ENCODE data around the gene VPS37C. TPM values are rescaled to one million over a fixed set of nuclear protein-coding genes. Genes with fewer than 3 reads are reported as not detected.

VPS37C gene
- polyA plus RNA-seq, 1 of the 3 experiments (the other 2 are of a cell fraction) = 15.2 TPM

DNA sequence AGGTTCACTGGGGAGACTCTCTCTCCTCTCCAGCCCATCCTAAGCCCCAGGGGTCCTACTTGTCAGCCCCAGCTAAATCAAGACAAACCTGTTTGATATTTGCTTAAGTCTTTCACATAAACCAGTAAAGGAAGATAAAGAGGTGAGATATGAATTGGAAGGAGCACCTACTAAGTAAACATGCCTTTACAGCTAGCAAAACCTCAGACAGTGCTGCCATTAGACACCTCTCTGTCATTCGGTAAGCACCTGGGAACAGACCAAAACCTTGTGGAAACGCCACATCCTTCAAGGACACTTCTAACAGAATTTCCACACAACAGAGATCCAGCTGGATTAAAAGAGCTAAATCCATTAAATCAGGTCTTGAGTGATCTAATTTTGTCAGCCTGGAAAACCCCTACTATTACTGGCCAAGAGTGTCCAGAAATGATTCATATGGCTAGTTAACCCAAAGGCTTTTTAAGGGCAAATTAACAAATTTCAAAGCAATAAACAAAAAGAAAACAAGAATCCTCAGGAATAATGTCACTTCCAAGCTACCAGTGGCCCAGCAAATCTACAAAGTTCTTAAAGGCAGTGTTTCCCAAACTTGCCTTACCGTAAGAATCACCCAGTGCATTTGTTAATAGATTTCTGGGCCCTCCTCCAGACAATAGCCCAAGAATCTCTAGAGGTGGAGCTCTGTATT lies 2.4 kb downstream of the VPS37C start:
- Histone ChIP-seq H3K4me1 (ENCODE audit: control insufficient read depth in 1 of 2, insufficient read depth in 2 of 2, low read depth in 1 of 2, low read length in 1 of 2) (peaks cover under 1 to 22% of the 10 kb centered on the region in 2 experiments; a peak in 3 of 4 replicates), H3K4me3 (ENCODE audit: low read depth in 2 of 2, low read length in 1 of 2) (no peak overlapping the region), H3K9me3 (peaks cover 20% of the 10 kb centered on the region), H3F3A (replicated peaks; ENCODE audit: insufficient read depth) (peaks cover 19% of the 10 kb centered on the region), H3K79me2 (ENCODE audit: insufficient read depth) (peaks cover 73% of the 10 kb centered on the region), H3K27me3 (ENCODE audit: insufficient read depth) (no peaks in the 10 kb centered on the region), H2AFZ (ENCODE audit: low read depth) (no peak overlapping the region), H3K9ac (peak overlapping the region; percentile 16; the same call in 1 of the 2 replicates), H3K36me3 (replicated peaks in 1 of 2; ENCODE audit: control insufficient read depth in 1 of 2, insufficient read depth in 2 of 2, low read length in 1 of 2) (peaks cover 0 to 34% of the 10 kb centered on the region in 2 experiments), H4K20me1 (ENCODE audit: insufficient read depth) (0 out of 2 replicates have a peak, but pooled peaks cover under 1% of the 10 kb centered on the region), H3K9me2 (no peaks in the 10 kb centered on the region), H3K4me2 (peak overlapping the region; percentile 44; the same call in 1 of the 2 replicates), H3K27ac (ENCODE audit: low read depth in 2 of 2, low read length in 1 of 2) (peak overlapping the region; percentile 36 to 40)
- 41% methylated on average over 3 of the region's 3 CpGs for WGBS (ENCODE audit: low lambda C conversion rate)
- ChIA-PET POLR2A (interaction anchor here (0.9 kb wide), 1 partner anchor 10 kb away, joined by 3 read pairs; no protein-coding TSS in a partner anchor), CTCF (interaction anchor here (0.9 to 4.7 kb wide), 7 partner anchors 8 to 260 kb away, joined by 3 to 20 read pairs (median 6); no protein-coding TSS in a partner anchor)
- TF ChIP-seq TEAD4 (IDR thresholded peaks at IDR 0.05; ENCODE audit: borderline replicate concordance, insufficient read depth) (no peak), CHD2 (IDR thresholded peaks at IDR 0.05; ENCODE audit: low read length, partially characterized antibody) (no peak), MEF2A (IDR thresholded peaks at IDR 0.05; ENCODE audit: borderline replicate concordance, low read depth) (no peak)
- no peak for DNase-seq

GRCh38 chr11:61157743-61158142 lies 3.5 kb downstream of the VPS37C start:
- H3K79me2 ChIP-seq (ENCODE audit: insufficient read depth) = peaks cover 84% of the 10 kb centered on the region
- CTCF ChIA-PET = interaction anchor here (1.0 to 4.7 kb wide), 4 partner anchors 13 to 259 kb away, joined by 3 to 20 read pairs (median 6); no protein-coding TSS in a partner anchor

More at GRCh38 chr11:61157743-61158142, 3.5 kb downstream of the VPS37C start:
- WGBS (ENCODE audit: low lambda C conversion rate) = 91% methylated on average over 3 of the region's 3 CpGs
- peaks cover 21% of the 10 kb centered on the region for H3K9me3 ChIP-seq
- no peak for DNase-seq
- no peak overlapping the region for H3K4me2 ChIP-seq
- H3K4me1 ChIP-seq (ENCODE audit: control insufficient read depth in 1 of 2, insufficient read depth in 2 of 2, low read depth in 1 of 2, low read length in 1 of 2) = peaks cover 8 to 22% of the 10 kb centered on the region in 2 experiments; a peak in 3 of 4 replicates
- POLR2A ChIA-PET = no interaction called here
- no peak overlapping the region for H3K27ac ChIP-seq (ENCODE audit: low read depth in 2 of 2, low read length in 1 of 2)
- H4K20me1 ChIP-seq (ENCODE audit: insufficient read depth) = 0 out of 2 replicates have a peak, but pooled peaks cover 3% of the 10 kb centered on the region
- no peaks in the 10 kb centered on the region for H3K9me2 ChIP-seq
- TF ChIP-seq RCOR1 (IDR thresholded peaks at IDR 0.05; ENCODE audit: low read length) (no peak), TAF1 (IDR thresholded peaks at IDR 0.05; ENCODE audit: borderline replicate concordance, low read depth, low read length) (no peak), GABPA (IDR thresholded peaks at IDR 0.05; ENCODE audit: low read depth) (no peak), MEF2A (IDR thresholded peaks at IDR 0.05; ENCODE audit: borderline replicate concordance, low read depth) (no peak), NFIC (IDR thresholded peaks at IDR 0.05; ENCODE audit: borderline replicate concordance) (no peak), JUND (IDR thresholded peaks at IDR 0.05) (no peak), EZH2phosphoT487 (IDR thresholded peaks at IDR 0.05; ENCODE audit: borderline replicate concordance, low read depth) (no peak), RXRA (IDR thresholded peaks at IDR 0.05; ENCODE audit: borderline replicate concordance, low read depth) (no peak), TCF12 (IDR thresholded peaks at IDR 0.05) (no peak), PBX3 (IDR thresholded peaks at IDR 0.05) (no peak), SMC3 (IDR thresholded peaks at IDR 0.05; ENCODE audit: low read depth, low read length) (no peak), RFX5 (IDR thresholded peaks at IDR 0.05; ENCODE audit: low read length) (no peak), EP300 (IDR thresholded peaks at IDR 0.05; ENCODE audit: borderline replicate concordance in 1 of 2, low read depth in 1 of 2, low read length in 1 of 2) (no peak), YY1 (IDR thresholded peaks at IDR 0.05; ENCODE audit: low read depth) (no peak), ELF1 (IDR thresholded peaks at IDR 0.05) (no peak), IRF3 (IDR thresholded peaks at IDR 0.05; ENCODE audit: low read depth, low read length) (no peak), SIN3A (IDR thresholded peaks at IDR 0.05; ENCODE audit: borderline replicate concordance, low read depth, low read length) (no peak)
- TF ChIP-seq, protein P1, sequence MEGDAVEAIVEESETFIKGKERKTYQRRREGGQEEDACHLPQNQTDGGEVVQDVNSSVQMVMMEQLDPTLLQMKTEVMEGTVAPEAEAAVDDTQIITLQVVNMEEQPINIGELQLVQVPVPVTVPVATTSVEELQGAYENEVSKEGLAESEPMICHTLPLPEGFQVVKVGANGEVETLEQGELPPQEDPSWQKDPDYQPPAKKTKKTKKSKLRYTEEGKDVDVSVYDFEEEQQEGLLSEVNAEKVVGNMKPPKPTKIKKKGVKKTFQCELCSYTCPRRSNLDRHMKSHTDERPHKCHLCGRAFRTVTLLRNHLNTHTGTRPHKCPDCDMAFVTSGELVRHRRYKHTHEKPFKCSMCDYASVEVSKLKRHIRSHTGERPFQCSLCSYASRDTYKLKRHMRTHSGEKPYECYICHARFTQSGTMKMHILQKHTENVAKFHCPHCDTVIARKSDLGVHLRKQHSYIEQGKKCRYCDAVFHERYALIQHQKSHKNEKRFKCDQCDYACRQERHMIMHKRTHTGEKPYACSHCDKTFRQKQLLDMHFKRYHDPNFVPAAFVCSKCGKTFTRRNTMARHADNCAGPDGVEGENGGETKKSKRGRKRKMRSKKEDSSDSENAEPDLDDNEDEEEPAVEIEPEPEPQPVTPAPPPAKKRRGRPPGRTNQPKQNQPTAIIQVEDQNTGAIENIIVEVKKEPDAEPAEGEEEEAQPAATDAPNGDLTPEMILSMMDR (IDR thresholded peaks at IDR 0.05) = no peak
- H3K9ac ChIP-seq = no peak overlapping the region
- no peak overlapping the region for H2AFZ ChIP-seq (ENCODE audit: low read depth)
- peaks cover 0 to 34% of the 10 kb centered on the region in 2 experiments for H3K36me3 ChIP-seq (replicated peaks in 1 of 2; ENCODE audit: control insufficient read depth in 1 of 2, insufficient read depth in 2 of 2, low read length in 1 of 2)
- peaks cover 19% of the 10 kb centered on the region for H3F3A ChIP-seq (replicated peaks; ENCODE audit: insufficient read depth)
- no peak overlapping the region for H3K4me3 ChIP-seq (ENCODE audit: low read depth in 2 of 2, low read length in 1 of 2)
- no peaks in the 10 kb centered on the region for H3K27me3 ChIP-seq (ENCODE audit: insufficient read depth)
